Testis (tissue), 2 donors: ENCODE measurements around the gene VPS25.

Source experiments
- CTCF ChIP-seq, 3 experiments: fragments of 450-650 bp in 2 of 3; fragments of 200-600 bp in 1 of 3; sonication (generic) in 1 of 3; IDR thresholded peaks; one replicate each; pipeline ENCODE4 v1.5.1; 2016 to 2019; ENCODE audit warnings: antibody characterized with exemption in 3 of 3, mild to moderate bottlenecking in 2 of 3, moderate library complexity in 1 of 3
- POLR2A ChIP-seq: fragments of 450-650 bp; IDR thresholded peaks from one replicate; pipeline ENCODE4 v1.6.1; 2017; ENCODE audit warnings: antibody characterized with exemption, mild to moderate bottlenecking, moderate library complexity

GRCh38 chr17:42797067-42798007 lies 24.1 kb downstream of the VPS25 start:
- TF ChIP-seq CTCF (IDR thresholded peaks at IDR 0.05) = no peak
- no peak for TF ChIP-seq POLR2A
